Lower leg skin (tissue), 4 donors: ENCODE measurements around the gene DLG5. TPM values are rescaled to one million over a fixed set of nuclear protein-coding genes. Genes with fewer than 3 reads are reported as not detected.

Experiments used
- DNase-seq, 2 donors: peaks; one replicate each; pipeline ENCODE4 v3.0.0-alpha.2; 2019; ENCODE audit warnings: low spot score in 2 of 2
- H3K4me3 ChIP-seq: fragments of 200-600 bp; sonication (generic); 2 replicates; pipeline ENCODE4 v1.5.1; 2017; ENCODE audit warnings: mild to moderate bottlenecking, low read depth; ENCODE audit not compliant: poor library complexity, severe bottlenecking
- POLR2A ChIP-seq, 2 donors: fragments of 450-650 bp; IDR thresholded peaks; one replicate each; pipeline ENCODE4 v1.6.1; 2016 to 2017; ENCODE audit warnings: antibody characterized with exemption in 2 of 2, mild to moderate bottlenecking in 1 of 2, moderate library complexity in 1 of 2
- WGBS, 2 donors: methylation state at CpG; one replicate each; pipeline ENCODE4 v1.1.5; 2018; 5-methylcytosine and 5-hydroxymethylcytosine counted together
- intact Hi-C: fragments of 100-400 bp; cut with DNase I; formaldehyde crosslinking; loops from one replicate; pipeline ENCODE4 v1.15.0; 2023; ENCODE audit warnings: low total_unique reads
- total RNA-seq, 4 donors: library from RNA; depleted of rRNA; stranded (reverse); fragments of >200 nt; gene quantifications; one replicate each; pipeline ENCODE4 v1.1.0, GENCODE V29; 2016
- TF ChIP-seq, protein P1 (sequence below), 3 donors: fragments of 450-650 bp; IDR thresholded peaks; one replicate each; pipeline ENCODE4 v1.5.1; 2016; ENCODE audit warnings: antibody characterized with exemption in 3 of 3, mild to moderate bottlenecking in 3 of 3, moderate library complexity in 2 of 3

The DLG5 gene
- total RNA-seq, 4 donors from 2014 or later, result 91.9 to 165 (median 103) TPM

DNA sequence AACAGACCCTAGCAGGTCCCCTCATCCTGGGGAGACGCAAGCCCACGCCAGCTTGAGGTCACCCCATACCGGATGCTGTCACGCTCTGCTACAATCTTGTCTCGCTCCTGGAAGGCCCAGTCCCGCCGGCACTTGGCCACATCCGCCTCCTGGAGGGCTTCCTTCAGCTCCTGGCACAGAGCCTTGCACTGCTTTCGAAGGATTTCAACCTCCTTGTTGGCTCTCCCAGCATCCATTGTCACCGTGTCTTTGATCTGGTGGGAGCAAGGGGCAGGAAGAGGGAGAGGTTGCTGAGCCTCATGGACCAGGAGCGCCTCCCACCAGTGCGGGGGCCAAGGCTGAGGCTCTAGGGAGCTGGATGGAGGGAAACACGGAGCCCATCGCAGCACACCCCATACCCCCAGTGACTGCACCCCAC, 90.9 kb downstream of the DLG5 start:
- intact Hi-C loops, result no loop called here

DNA sequence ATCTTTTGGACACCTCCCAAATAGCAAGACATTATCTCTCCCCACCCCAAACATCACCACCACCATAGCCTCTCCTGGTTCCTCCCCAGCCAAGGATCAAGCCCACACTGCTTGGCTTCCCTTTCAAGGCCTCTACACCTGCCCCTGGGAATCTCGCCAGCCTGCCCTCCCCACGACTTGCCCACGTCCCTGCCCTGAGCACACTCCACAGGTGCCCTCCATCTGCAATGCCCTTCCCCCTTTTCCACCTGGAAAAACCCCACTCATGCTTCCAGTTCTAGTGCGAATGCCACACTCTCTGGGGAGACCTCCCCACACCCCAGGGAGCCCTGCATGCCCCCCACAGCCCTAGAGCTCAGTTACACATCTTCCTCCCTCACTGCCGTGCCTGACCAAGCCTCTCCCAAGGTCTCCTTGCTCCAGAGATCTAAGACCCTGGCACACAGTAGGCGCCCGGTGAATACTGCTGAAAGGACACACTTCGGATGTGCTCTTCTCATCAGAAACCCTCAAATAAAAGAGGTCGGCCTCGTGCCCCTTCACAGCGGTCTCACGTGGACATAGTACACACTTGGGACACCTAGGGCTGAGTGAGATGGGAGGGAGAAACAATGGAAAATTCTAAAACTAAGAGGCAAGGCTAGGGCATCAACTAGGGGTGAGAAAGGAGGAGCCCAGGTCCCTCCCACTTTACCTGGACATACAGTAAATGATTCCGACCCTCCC, 91.4 kb downstream of the DLG5 start:
- intact Hi-C loops, result no loop called here
- 79 to 90% methylated on average over 13 of the region's 13 CpGs for WGBS, 2 donors
- DNase-seq, result no peak
- TF ChIP-seq POLR2A (IDR thresholded peaks at IDR 0.05), result no peak
- TF ChIP-seq, protein P1, sequence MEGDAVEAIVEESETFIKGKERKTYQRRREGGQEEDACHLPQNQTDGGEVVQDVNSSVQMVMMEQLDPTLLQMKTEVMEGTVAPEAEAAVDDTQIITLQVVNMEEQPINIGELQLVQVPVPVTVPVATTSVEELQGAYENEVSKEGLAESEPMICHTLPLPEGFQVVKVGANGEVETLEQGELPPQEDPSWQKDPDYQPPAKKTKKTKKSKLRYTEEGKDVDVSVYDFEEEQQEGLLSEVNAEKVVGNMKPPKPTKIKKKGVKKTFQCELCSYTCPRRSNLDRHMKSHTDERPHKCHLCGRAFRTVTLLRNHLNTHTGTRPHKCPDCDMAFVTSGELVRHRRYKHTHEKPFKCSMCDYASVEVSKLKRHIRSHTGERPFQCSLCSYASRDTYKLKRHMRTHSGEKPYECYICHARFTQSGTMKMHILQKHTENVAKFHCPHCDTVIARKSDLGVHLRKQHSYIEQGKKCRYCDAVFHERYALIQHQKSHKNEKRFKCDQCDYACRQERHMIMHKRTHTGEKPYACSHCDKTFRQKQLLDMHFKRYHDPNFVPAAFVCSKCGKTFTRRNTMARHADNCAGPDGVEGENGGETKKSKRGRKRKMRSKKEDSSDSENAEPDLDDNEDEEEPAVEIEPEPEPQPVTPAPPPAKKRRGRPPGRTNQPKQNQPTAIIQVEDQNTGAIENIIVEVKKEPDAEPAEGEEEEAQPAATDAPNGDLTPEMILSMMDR (IDR thresholded peaks at IDR 0.05), result no peak
- no peak overlapping the region for H3K4me3 ChIP-seq

More for the DNA sequence above, 90.9 kb downstream of the DLG5 start:
- no peak overlapping the region for H3K4me3 ChIP-seq
- no peak for DNase-seq
- TF ChIP-seq, protein P1 (IDR thresholded peaks at IDR 0.05), result no peak
- TF ChIP-seq POLR2A (IDR thresholded peaks at IDR 0.05), result no peak
- WGBS, 2 donors, result 76 to 82% methylated on average over 14 of the region's 14 CpGs

DNA sequence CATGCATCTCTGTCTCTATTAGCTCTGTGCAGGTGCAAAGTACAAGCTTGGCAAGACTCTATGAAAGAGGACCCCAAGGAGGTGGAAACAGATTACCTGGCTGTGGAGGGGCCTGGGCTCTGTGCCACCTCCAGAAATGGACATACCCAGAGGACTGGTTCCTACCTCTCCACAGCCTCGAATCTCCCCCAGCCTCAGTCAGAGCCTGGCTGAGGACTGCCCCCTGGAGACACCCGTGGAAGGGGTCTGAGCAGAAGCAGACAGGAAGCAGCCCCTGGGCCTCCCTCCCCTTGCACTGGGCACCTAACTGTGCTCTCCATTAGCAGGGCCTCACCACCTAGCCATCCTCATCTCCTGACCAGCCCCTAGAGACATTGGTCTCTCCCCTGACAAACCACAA, 92.0 kb downstream of the DLG5 start:
- no peak overlapping the region for H3K4me3 ChIP-seq
- intact Hi-C loops, result no loop called here
- TF ChIP-seq, protein P1 (IDR thresholded peaks at IDR 0.05), result no peak
- no peak for TF ChIP-seq POLR2A (IDR thresholded peaks at IDR 0.05)
- no peak for DNase-seq
- WGBS, 2 donors, result 88 to 96% methylated on average over 2 of the region's 2 CpGs

DNA sequence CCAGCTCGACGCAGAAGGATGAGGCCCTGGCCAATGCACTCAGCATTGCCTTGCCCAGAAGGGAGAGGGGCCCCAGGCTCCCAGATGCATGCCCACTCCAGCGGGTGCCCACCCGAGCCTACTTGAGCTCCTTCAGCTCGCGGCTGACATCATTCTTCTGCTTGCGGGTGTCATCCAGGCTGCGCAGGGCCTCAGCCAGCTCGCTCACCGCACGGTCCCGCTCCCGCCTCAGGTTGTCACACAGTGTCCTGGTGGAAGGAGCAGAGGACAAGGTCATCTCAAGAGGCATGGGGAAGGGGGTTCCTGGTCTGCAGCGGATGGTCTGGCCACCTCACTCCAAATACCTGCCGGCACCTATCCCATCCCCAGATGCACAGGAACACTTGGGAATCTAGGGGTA, 92.8 kb downstream of the DLG5 start:
- 93 to 94% methylated on average over 13 to 15 of the region's 15 CpGs for WGBS, 2 donors
- no peak overlapping the region for H3K4me3 ChIP-seq
- DNase-seq, result no peak
- intact Hi-C loops, result no loop called here
- TF ChIP-seq POLR2A (IDR thresholded peaks at IDR 0.05), result no peak
- TF ChIP-seq, protein P1 (IDR thresholded peaks at IDR 0.05), result no peak

DNA sequence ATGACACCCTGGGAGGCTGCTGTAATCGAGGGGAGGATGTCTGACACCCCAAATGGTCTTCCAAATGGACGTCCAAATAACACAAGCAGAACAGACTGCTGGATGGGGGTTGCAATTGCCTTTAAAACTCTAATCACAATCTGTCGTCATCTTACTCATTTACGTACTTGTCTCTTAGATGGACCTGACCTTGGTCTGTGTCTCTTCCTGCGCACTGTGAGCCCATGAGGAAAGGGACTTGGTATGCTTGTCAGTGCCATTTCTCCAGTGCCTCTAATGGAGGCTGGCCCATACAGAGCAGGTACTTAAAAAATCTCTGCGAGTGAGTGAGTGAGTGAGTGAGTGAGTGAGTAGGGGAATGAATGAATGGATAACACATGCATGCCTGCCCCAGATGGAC, 93.3 kb downstream of the DLG5 start:
- 86 to 93% methylated on average over 6 of the region's 6 CpGs for WGBS, 2 donors
- intact Hi-C loops, result no loop called here
- no peak for DNase-seq
- TF ChIP-seq POLR2A (IDR thresholded peaks at IDR 0.05), result no peak
- TF ChIP-seq, protein P1 (IDR thresholded peaks at IDR 0.05), result no peak
- H3K4me3 ChIP-seq, result no peak overlapping the region

DNA sequence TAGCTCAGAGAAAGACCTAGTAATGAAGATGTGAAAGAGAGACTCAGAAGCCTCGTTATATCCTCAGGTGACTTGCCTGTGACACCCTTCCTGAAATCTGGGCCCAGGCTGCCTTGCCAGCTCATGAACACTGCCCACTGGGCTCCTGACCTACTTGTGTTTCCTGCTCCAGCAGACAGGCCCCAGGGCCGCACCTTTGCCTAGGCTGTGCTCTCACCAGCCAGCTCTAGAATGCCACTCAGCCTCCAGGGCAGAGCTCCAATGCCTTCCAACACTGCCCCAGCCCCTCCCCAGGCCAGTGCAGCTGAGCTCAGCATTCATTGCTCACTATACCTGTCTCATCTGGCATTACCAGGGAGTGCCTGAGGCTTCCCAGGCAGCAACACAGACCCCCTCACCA, 94.3 kb downstream of the DLG5 start:
- WGBS, 2 donors, result 43 to 50% methylated on average over 2 of the region's 2 CpGs
- TF ChIP-seq, protein P1 (IDR thresholded peaks at IDR 0.05), result no peak
- TF ChIP-seq POLR2A (IDR thresholded peaks at IDR 0.05), result no peak
- DNase-seq, result no peak

More for the DNA sequence above, 94.3 kb downstream of the DLG5 start:
- intact Hi-C loops, result no loop called here
- H3K4me3 ChIP-seq, result no peak overlapping the region
